Measurements from ENCODE around the gene APC2. TPM values are rescaled to one million over a fixed set of nuclear protein-coding genes. Genes with fewer than 3 reads are reported as not detected.

The APC2 gene
- polyA plus RNA-seq, 1 donor (not counting 4 experiments of a cell fraction or from before 2014, with no cell fraction given): 0.01 TPM

DNA sequence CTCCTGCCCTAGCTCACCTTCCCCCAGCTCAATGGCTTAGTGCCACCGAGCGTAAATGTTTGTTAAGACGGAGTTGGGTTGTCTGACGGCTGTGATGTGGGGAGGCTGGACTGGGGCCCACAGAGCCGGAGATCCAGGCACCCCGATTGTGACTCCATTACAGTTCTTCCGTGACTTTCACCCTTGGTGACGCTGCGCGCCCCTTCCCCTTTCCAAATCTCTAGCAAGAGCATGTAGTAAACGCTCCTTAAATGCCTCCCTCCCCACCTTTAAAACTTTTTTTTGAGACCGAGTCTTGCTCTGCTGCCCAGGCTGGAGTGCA is 41.9 kb downstream of the APC2 start:
- Histone ChIP-seq H3K27ac (ENCODE audit: control insufficient read depth, insufficient read depth, low read length) (no peak overlapping the region), H3K4me3 (ENCODE audit: control insufficient read depth in 2 of 3, extremely low read depth in 1 of 3, insufficient read depth in 2 of 3, low read depth in 1 of 3, low read length in 3 of 3) (peak overlapping the region in 2 of 3 experiments; percentile 57 to 59), H3K79me2 (ENCODE audit: control insufficient read depth, insufficient read depth, low read length) (no peaks in the 10 kb centered on the region), H3K36me3 (ENCODE audit: control insufficient read depth in 2 of 2, extremely low read depth in 1 of 2, insufficient read depth in 2 of 2, low read length in 2 of 2) (no peaks in the 10 kb centered on the region), H4K20me1 (ENCODE audit: control insufficient read depth, extremely low read depth, insufficient read depth, low read length) (no peaks in the 10 kb centered on the region), H3K9ac (ENCODE audit: control insufficient read depth, extremely low read depth, insufficient read depth, low read length) (no peak overlapping the region), H3K4me2 (ENCODE audit: control insufficient read depth, extremely low read depth, insufficient read depth, low read depth, low read length) (peak overlapping the region; percentile 77), H3K9me3 (ENCODE audit: control insufficient read depth, low read depth, low read length) (no peaks in the 10 kb centered on the region), H3K4me1 (ENCODE audit: control insufficient read depth, extremely low read depth, insufficient read depth, low read length) (peaks cover 16% of the 10 kb centered on the region), H3K27me3 (ENCODE audit: control insufficient read depth, extremely low read depth, insufficient read depth, low read length) (no peaks in the 10 kb centered on the region), H3K9me1 (ENCODE audit: control insufficient read depth, extremely low read depth, insufficient read depth, low read length) (no peaks in the 10 kb centered on the region), H2AFZ (ENCODE audit: control insufficient read depth, low read length) (no peak overlapping the region)
- DNase-seq (ENCODE audit: low read depth, low spot score) (no peak), FAIRE-seq (no peak)
- dilution Hi-C loops (cut with MboI; ENCODE audit: extremely low pct_ligation_motif_present, low sequenced_read_pairs): no loop called here
- TF ChIP-seq EZH2 (IDR thresholded peaks at IDR 0.05; ENCODE audit: low read length): no peak
- no peak for TF ChIP-seq CTCF (optimal IDR thresholded peaks at IDR 0.05 in 1 of 3, IDR thresholded peaks at IDR 0.05 in 1 of 3, conservative IDR thresholded peaks at IDR 0.05 in 1 of 3; ENCODE audit: extremely low read depth in 1 of 3, insufficient read depth in 2 of 3, low read length in 3 of 3)

DNA sequence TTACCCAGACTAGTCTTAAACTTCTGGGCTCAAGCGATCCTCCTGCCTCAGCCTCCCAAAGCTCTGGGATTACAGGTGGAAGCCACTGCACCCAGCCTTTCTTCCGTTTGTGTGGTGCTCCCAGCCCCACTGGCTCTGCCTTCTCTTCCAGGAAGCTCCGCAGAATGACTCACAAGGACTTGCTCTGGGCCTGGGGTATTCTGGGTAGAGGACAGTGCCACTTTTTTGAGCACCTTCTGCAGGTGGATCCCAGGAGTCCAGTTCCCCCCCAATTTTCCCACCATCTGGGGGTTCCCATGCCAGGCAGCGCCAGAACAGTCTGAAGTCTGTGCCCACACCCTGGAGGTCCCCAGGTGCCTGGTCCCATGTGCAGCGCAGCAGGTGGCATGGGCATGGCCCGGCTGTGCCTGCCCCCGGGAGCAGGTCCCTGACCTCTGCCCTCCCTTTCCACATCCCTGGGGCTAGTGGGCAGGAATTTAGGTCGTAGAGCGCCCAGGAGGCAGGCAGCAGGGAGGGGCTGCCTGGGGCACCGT is 42.6 kb downstream of the APC2 start:
- DNase-seq (ENCODE audit: low read depth, low spot score): no peak
- no peaks in the 10 kb centered on the region for H4K20me1 ChIP-seq (ENCODE audit: control insufficient read depth, extremely low read depth, insufficient read depth, low read length)
- H3K4me2 ChIP-seq (ENCODE audit: control insufficient read depth, extremely low read depth, insufficient read depth, low read depth, low read length): no peak overlapping the region
- dilution Hi-C loops (cut with MboI; ENCODE audit: extremely low pct_ligation_motif_present, low sequenced_read_pairs): no loop called here
- H3K9me1 ChIP-seq (ENCODE audit: control insufficient read depth, extremely low read depth, insufficient read depth, low read length): no peaks in the 10 kb centered on the region
- H3K9me3 ChIP-seq (ENCODE audit: control insufficient read depth, low read depth, low read length): no peaks in the 10 kb centered on the region
- TF ChIP-seq CTCF (optimal IDR thresholded peaks at IDR 0.05 in 1 of 3, IDR thresholded peaks at IDR 0.05 in 1 of 3, conservative IDR thresholded peaks at IDR 0.05 in 1 of 3; ENCODE audit: extremely low read depth in 1 of 3, insufficient read depth in 2 of 3, low read length in 3 of 3) (no peak), EZH2 (IDR thresholded peaks at IDR 0.05; ENCODE audit: low read length) (no peak)
- no peaks in the 10 kb centered on the region for H3K27me3 ChIP-seq (ENCODE audit: control insufficient read depth, extremely low read depth, insufficient read depth, low read length)
- no peak overlapping the region for H2AFZ ChIP-seq (ENCODE audit: control insufficient read depth, low read length)
- no peaks in the 10 kb centered on the region for H3K79me2 ChIP-seq (ENCODE audit: control insufficient read depth, insufficient read depth, low read length)
- no peak overlapping the region for H3K4me3 ChIP-seq (ENCODE audit: control insufficient read depth in 2 of 3, extremely low read depth in 1 of 3, insufficient read depth in 2 of 3, low read depth in 1 of 3, low read length in 3 of 3)
- no peak overlapping the region for H3K27ac ChIP-seq (ENCODE audit: control insufficient read depth, insufficient read depth, low read length)
- no peak for FAIRE-seq
- no peak overlapping the region for H3K9ac ChIP-seq (ENCODE audit: control insufficient read depth, extremely low read depth, insufficient read depth, low read length)
- H3K36me3 ChIP-seq (ENCODE audit: control insufficient read depth in 2 of 2, extremely low read depth in 1 of 2, insufficient read depth in 2 of 2, low read length in 2 of 2): no peaks in the 10 kb centered on the region
- peaks cover 16% of the 10 kb centered on the region for H3K4me1 ChIP-seq (ENCODE audit: control insufficient read depth, extremely low read depth, insufficient read depth, low read length)
